ENCODE measurements around the gene PTPN1.

DNA sequence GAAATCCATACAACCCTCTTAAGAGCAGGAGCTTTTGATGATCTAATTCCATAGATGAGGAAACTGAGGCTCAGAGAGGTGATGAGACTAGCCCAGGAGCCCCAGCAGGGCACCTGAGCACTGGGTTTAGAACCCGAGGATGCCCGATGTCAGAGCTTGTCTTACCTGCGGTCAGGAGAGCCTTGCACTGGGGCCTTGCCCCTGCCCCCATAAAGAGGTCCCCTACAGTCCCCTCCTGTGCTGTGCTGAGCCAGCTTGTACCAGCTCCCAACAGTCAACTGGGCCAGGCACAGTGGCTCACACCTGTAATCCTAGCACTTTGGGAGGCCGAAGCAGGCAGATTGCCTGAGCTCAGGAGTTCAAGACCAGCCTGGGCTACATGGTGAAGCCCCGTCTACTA lies 122.5 kb downstream of the PTPN1 start:
- TF ChIP-seq CTCF (IDR thresholded peaks at IDR 0.05) (no peak), POLR2A (IDR thresholded peaks at IDR 0.05) (no peak)

Data from stomach (tissue), 4 donors.